ENCODE results near the gene IPO11. TPM values are rescaled to one million over a fixed set of nuclear protein-coding genes. Genes with fewer than 3 reads are reported as not detected.

The IPO11 gene
- total and polyA plus RNA-seq, 2 experiments from 2014 or later, result 18.7 to 64.7 TPM

GRCh38 chr5:62596096-62596495, 183.5 kb downstream of the IPO11 start (continued):
- TF ChIP-seq ZNF462 (CRISPR knock-in tag; IDR thresholded peaks at IDR 0.05), result no peak

- Mint-ChIP-seq H3K36me3 (ENCODE audit: low read depth) (peaks cover 16% of the 10 kb centered on the region; the same call in 2 of the 3 replicates), H3K27me3 (ENCODE audit: insufficient read depth, low read depth, poor library complexity) (no peaks in the 10 kb centered on the region), H3K9me3 (no peaks in the 10 kb centered on the region), H3K27ac (no peak overlapping the region), H3K4me1 (peaks cover 21% of the 10 kb centered on the region), H3K4me3 (no peak overlapping the region)
- H3K4me3 ChIP-seq, result no peak overlapping the region
- no peaks in the 10 kb centered on the region for H3K27me3 ChIP-seq (ENCODE audit: insufficient read depth)
- H2AFZ ChIP-seq, result no peak overlapping the region
- H3K79me2 ChIP-seq (replicated peaks; ENCODE audit: insufficient read depth), result no peaks in the 10 kb centered on the region
- no peaks in the 10 kb centered on the region for H4K20me1 ChIP-seq (replicated peaks; ENCODE audit: insufficient read depth)
- no peaks in the 10 kb centered on the region for H3K9me2 ChIP-seq (ENCODE audit: insufficient read depth)
- H3K36me3 ChIP-seq (ENCODE audit: insufficient read depth), result peaks cover under 1% of the 10 kb centered on the region; the same call in 1 of the 2 replicates
- ATAC-seq (no peak), DNase-seq (ENCODE audit: low spot score) (no peak)
- H3K4me2 ChIP-seq, result no peak overlapping the region
- H3K27ac ChIP-seq (ENCODE audit: low read depth), result no peak overlapping the region
- no peaks in the 10 kb centered on the region for H3F3A ChIP-seq (replicated peaks; ENCODE audit: low read depth)
- H3K4me1 ChIP-seq (ENCODE audit: insufficient read depth), result peaks cover 16% of the 10 kb centered on the region
- no peak for TF ChIP-seq JUNB (IDR thresholded peaks at IDR 0.05; ENCODE audit: unreplicated experiment)
- TF ChIP-seq POLR2AphosphoS5 (IDR thresholded peaks at IDR 0.05; ENCODE audit: low read depth), result no peak
- TF ChIP-seq EZH2phosphoT487 (IDR thresholded peaks at IDR 0.05; ENCODE audit: unreplicated experiment), result no peak
- no peak for TF ChIP-seq CREB1 (CRISPR knock-in tag; IDR thresholded peaks at IDR 0.05; ENCODE audit: low read depth)
- no peak for TF ChIP-seq ZNF462 (CRISPR knock-in tag; IDR thresholded peaks at IDR 0.05)
- TF ChIP-seq REST (IDR thresholded peaks at IDR 0.05; ENCODE audit: unreplicated experiment), result no peak
Observed at GRCh38 chr5:62596691-62597090, 184.1 kb downstream of the IPO11 start.

Measured in GM23338 (cell line).